Kidney epithelial cell (primary cell): ENCODE measurements around the gene TPO. TPM values are rescaled to one million over a fixed set of nuclear protein-coding genes. Genes with fewer than 3 reads are reported as not detected.

Experiments
- DNase-seq: peaks from one replicate; pipeline ENCODE4 v3.0.0-alpha.2; 2010; ENCODE audit warnings: low read depth
- H3K27me3 ChIP-seq: 2 replicates; pipeline ENCODE4 v1.6.0; 2011; ENCODE audit warnings: low read length; ENCODE audit not compliant: control insufficient read depth, insufficient read depth
- H3K36me3 ChIP-seq: 2 replicates; pipeline ENCODE4 v1.5.1; 2011; ENCODE audit warnings: low read length; ENCODE audit not compliant: control insufficient read depth, insufficient read depth
- H3K4me3 ChIP-seq: 2 replicates; pipeline ENCODE4 v1.5.1; 2011; ENCODE audit warnings: low read depth, mild to moderate bottlenecking, control low read depth, low read length
- CTCF ChIP-seq: IDR thresholded peaks from 2 replicates; pipeline ENCODE4 v1.5.1; 2011; ENCODE audit warnings: mild to moderate bottlenecking, moderate library complexity, low read length, control low read depth, inconsistent platforms; ENCODE audit not compliant: insufficient read depth, poor library complexity, severe bottlenecking
- total RNA-seq: library from RNA; depleted of rRNA; stranded (reverse); fragments of >200 nt; gene quantifications from 2 replicates; pipeline ENCODE4 v1.2.3, GENCODE V29; 2015

Gene TPO
- total RNA-seq, 1 donor from 2014 or later: not detected

- Histone ChIP-seq H3K36me3 (no peaks in the 10 kb centered on the region), H3K27me3 (no peaks in the 10 kb centered on the region), H3K4me3 (no peak overlapping the region)
- no peak for TF ChIP-seq CTCF
- no peak for DNase-seq
Measured at GRCh38 chr2:1586923-1587840, 173.9 kb downstream of the TPO start.

GRCh38 chr2:1588051-1588977 lies 175.1 kb downstream of the TPO start:
- H3K36me3 ChIP-seq: no peaks in the 10 kb centered on the region
- no peak for TF ChIP-seq CTCF
- no peak for DNase-seq
- H3K4me3 ChIP-seq: no peak overlapping the region
- no peaks in the 10 kb centered on the region for H3K27me3 ChIP-seq

GRCh38 chr2:1588978-1589621 lies 175.8 kb downstream of the TPO start:
- no peak for TF ChIP-seq CTCF
- Histone ChIP-seq H3K4me3 (no peak overlapping the region), H3K27me3 (no peaks in the 10 kb centered on the region), H3K36me3 (no peaks in the 10 kb centered on the region)
- no peak for DNase-seq

- H3K4me3 ChIP-seq: no peak overlapping the region
- TF ChIP-seq CTCF: no peak
- H3K36me3 ChIP-seq: no peaks in the 10 kb centered on the region
- no peak for DNase-seq
- no peaks in the 10 kb centered on the region for H3K27me3 ChIP-seq
Measured at GRCh38 chr2:1590596-1591460, 177.6 kb downstream of the TPO start.

GRCh38 chr2:1591461-1591770 lies 178.2 kb downstream of the TPO start:
- TF ChIP-seq CTCF: no peak
- Histone ChIP-seq H3K27me3 (no peaks in the 10 kb centered on the region), H3K4me3 (no peak overlapping the region), H3K36me3 (no peaks in the 10 kb centered on the region)
- no peak for DNase-seq
